AG10803 (cell line): ENCODE measurements around the gene GMCL2.
"Not testable (repeated sequence)": the region's sequence is repeated elsewhere in the genome, so short reads cannot be mapped to it uniquely, and the experiment has no call there.

Experiments
- DNase-seq: peaks from one replicate; pipeline ENCODE4 v3.0.0; 2010; ENCODE audit warnings: low read depth
- H3K4me3 ChIP-seq: 2 replicates; pipeline ENCODE4 v1.5.1; 2011; ENCODE audit warnings: mild to moderate bottlenecking, low read length, control low read depth
- TF ChIP-seq, protein P1 (sequence below): conservative IDR thresholded peaks from 2 replicates; pipeline ENCODE4 v1.5.1; 2011; ENCODE audit warnings: mild to moderate bottlenecking, low read length, control low read depth, inconsistent platforms

Gene GMCL2

DNA sequence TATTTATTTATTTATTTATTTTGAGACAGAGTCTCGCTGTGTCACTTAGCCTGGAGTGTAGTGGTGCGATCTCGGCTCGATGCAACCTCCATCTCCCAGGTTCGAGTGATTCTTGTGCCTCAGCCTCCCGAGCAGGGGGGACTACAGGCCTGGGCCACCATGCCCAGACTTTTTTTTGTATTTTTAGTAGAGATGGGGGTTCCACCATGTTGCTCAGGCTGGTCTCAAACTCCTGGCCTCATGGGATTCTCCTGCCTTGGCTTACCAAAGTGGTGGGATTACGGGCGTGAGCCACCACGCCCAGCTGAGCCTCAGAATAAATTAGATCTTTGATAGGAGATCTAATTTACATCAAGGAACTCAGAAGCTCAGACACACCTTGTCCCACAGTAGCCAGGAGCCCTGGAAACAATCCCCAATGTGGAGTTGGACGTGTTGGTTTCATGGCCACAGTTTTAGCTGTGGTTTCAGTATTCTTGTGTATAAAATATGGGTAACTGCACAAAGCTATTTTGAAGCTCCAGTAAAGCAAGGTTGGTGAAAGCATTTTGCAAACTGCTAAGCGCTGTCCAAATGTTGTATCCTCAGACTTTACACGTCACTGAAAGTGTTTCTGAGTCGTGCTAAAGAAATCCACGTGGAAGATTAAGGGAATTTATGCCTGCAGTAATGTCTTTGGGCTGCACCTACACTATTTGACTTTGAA, 14.2 kb upstream of the GMCL2 start:
- peak; percentile 21 for DNase-seq
- H3K4me3 ChIP-seq: no peak overlapping the region
- TF ChIP-seq, protein P1, sequence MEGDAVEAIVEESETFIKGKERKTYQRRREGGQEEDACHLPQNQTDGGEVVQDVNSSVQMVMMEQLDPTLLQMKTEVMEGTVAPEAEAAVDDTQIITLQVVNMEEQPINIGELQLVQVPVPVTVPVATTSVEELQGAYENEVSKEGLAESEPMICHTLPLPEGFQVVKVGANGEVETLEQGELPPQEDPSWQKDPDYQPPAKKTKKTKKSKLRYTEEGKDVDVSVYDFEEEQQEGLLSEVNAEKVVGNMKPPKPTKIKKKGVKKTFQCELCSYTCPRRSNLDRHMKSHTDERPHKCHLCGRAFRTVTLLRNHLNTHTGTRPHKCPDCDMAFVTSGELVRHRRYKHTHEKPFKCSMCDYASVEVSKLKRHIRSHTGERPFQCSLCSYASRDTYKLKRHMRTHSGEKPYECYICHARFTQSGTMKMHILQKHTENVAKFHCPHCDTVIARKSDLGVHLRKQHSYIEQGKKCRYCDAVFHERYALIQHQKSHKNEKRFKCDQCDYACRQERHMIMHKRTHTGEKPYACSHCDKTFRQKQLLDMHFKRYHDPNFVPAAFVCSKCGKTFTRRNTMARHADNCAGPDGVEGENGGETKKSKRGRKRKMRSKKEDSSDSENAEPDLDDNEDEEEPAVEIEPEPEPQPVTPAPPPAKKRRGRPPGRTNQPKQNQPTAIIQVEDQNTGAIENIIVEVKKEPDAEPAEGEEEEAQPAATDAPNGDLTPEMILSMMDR: no peak

DNA sequence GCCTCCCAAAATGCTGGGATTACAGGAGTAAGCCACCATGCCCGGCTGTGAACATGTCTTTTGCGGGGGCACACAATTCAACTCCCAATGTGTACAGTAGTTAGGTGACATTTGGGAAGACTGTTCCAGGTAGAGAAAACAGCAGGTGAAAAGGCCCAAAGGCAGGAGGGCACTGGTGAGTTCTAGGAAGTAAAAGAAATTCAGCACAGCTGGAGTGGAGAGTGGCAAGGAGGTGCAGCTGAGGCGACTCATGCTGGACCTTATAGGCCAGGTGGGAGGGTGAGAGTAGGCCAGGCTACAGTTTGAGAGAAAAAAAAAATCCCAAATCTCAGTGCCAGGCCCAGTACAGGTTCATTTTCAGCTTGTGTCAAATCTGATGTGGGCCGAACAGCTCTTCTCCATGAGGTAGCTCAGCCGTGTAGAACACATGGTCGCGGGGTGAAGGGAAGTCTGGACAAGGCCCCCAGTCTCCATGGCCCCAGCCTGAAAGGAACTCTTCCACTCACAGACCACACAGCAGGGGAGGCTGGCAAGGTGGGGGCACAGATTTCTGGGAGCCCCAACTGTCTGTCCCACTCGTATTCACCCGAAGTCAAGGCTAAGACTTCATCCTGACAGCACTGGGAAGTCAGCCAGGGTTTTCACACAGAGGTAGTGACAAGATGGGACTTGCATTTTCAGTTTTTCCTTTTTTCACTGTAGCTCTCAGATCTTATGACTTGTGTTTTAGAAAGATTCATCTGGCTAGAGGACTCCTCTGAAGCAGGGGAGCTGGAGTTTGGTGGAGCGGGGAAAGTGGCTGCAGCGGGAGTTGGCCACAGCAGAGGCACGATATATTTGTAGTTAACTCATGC, 12.6 kb upstream of the GMCL2 start:
- TF ChIP-seq, protein P1: no peak
- H3K4me3 ChIP-seq: no peak overlapping the region
- DNase-seq: no peak

DNA sequence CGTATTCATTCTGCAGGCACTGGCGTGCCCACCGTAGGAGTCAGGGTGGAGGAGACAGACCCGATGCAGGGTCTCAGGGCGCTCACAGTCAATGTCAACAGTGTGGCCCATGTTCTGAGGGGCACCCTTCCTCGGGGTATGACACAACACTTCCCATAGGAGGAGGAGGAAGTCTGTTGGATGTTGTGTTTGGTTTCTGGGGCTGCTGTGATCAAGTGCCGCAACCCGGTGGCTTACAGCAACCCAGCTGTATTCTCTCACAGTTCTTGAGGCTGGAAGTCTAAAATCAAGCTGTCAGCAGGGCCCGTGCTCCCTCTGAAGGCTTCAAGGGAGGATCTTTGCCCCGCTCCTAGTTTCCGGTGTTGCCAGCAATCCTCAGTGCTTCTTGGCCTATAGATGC, 11.5 kb upstream of the GMCL2 start:
- DNase-seq: no peak
- no peak overlapping the region for H3K4me3 ChIP-seq
- TF ChIP-seq, protein P1: no peak

DNA sequence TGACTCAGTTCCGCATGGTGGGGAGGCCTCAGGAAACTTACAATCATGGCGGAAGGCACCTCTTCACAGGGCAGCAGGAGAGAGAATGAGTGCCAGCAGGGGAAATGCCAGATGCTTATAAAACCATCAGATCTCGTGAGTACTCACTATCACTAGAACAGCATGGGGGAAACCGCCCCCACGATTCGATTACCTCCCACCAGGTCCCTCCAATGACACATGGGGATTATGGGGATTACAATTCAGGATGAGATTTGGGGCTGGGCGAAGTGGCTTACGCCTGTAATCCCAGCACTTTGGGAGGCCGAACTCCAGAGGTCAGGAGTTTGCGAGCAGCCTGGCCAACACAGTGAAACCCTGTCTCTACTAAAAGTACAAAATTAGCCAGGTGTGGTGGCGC, 11.0 kb upstream of the GMCL2 start:
- not testable (repeated sequence) for DNase-seq, H3K4me3 ChIP-seq

DNA sequence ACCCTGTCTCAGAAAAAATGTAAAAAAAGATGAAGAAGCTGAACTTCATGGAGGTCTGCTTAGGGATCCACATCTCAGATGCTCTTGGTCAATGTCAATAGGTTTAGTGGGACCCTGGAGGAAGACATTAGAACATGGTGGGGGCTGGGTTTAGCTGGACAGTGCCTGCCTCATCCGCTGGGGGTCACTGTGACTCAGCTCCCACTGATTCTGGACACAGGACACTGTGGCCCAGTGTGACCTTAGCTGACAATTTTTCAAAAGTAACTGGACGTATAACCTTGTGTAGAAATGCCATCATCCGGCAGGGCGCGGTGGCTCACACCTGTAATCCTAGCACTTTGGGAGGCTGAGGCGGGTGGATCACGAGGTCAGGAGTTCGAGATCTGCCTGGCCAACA, 9.8 kb upstream of the GMCL2 start:
- H3K4me3 ChIP-seq: no peak overlapping the region
- TF ChIP-seq, protein P1: peak; percentile 21
- DNase-seq: no peak

DNA sequence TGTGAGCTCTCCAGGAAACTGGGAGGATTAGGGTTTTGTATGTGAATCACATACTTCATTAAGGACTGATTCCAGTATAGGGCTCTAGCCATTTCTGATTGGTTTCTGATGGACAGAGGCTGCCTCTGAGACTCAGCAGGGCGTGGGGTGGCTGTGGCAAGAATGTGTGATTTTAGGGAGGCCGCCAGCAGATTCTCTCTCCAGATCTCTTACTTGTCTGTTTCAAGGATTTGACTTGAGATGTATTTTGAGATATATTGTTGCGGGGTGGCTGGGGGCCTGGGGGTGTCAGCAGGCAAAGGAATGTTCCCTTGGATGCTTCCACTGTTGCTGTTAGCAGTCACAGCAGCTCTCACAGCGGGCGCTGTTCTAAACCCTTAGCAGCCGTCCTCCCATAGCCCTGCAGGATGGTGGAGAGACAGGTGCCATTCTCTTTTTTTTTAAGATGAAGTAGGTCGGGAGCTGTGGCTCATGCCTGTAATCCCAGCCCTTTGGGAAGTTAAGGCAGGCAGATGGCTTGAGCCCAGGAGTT, 9.2 kb upstream of the GMCL2 start:
- DNase-seq: no peak
- TF ChIP-seq, protein P1: no peak
- no peak overlapping the region for H3K4me3 ChIP-seq

DNA sequence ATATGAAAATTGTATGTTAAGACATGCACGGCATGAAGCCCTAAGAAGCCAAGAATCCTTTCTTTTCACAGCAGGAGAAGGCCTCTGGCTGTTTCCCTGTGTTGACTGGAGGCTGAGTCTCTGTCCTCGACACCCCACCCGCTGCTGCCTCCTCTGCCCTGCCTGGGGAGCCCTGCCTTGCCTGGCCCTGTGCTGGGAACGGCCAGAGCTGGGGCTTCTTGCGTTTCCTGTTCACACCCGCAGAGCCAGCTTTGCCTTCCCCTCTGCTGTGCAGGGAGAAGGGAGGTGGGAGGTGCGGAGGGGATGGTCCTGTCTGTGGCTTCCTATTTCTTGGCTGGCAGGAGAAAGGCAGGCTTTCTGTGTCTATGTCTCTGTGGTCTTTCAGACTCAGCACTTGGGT, 6.9 kb upstream of the GMCL2 start:
- no peak for DNase-seq
- H3K4me3 ChIP-seq: no peak overlapping the region
- TF ChIP-seq, protein P1: no peak
